IMR-90 (cell line): ENCODE results near the gene C10orf90. TPM values are rescaled to one million over a fixed set of nuclear protein-coding genes. Genes with fewer than 3 reads are reported as not detected.

Experiments
- ATAC-seq: fragments of 200-7000 bp; cut with Tn5 transposase; 2 replicates; pipeline ENCODE4 v1.9.1; 2020; ENCODE audit warnings: low read depth, mild to moderate bottlenecking, moderate library complexity
- BruUV-seq: library from RNA; stranded (reverse); fragments of 400-500 nt; replicated peaks from 2 replicates; lab custom pipeline; 2021; lab: Mats Ljungman, UMichigan
- CTCF ChIA-PET: fragments of 300-600 bp; formaldehyde crosslinking; extraction: SDS; loops from one replicate; lab custom pipeline; 2021; ENCODE audit warnings: antibody characterized with exemption; lab: Yijun Ruan, JAX
- POLR2A ChIA-PET: fragments of 300-600 bp; sonication (Branson Sonifier 250); formaldehyde crosslinking; loops from one replicate; lab custom pipeline; 2022; ENCODE audit warnings: antibody characterized with exemption; ENCODE audit not compliant: unreplicated experiment; lab: Charles Lee
- DNase-seq: peaks from one replicate; pipeline ENCODE4 v3.0.0; 2013
- H2AFZ ChIP-seq: replicated peaks from 2 replicates; pipeline ENCODE3; 2013; ENCODE audit warnings: low read length, mild to moderate bottlenecking; ENCODE audit not compliant: poor library complexity
- H2AK5ac ChIP-seq: 2 replicates; pipeline ENCODE4 v1.6.1; 2013; ENCODE audit warnings: low read depth, low read length, inconsistent platforms
- H2AK9ac ChIP-seq: replicated peaks from 2 replicates; pipeline ENCODE3; 2013; ENCODE audit warnings: mild to moderate bottlenecking, low read depth, low read length, moderate library complexity; ENCODE audit not compliant: poor library complexity
- H2BK120ac ChIP-seq: 2 replicates; pipeline ENCODE4 v1.6.1; 2013; ENCODE audit warnings: low read depth, low read length, inconsistent platforms
- H2BK15ac ChIP-seq: 3 replicates; pipeline ENCODE4 v1.6.1; 2013; ENCODE audit warnings: low read depth, low read length, inconsistent platforms
- H2BK20ac ChIP-seq: 2 replicates; pipeline ENCODE4 v1.6.1; 2013; ENCODE audit warnings: low read depth, mild to moderate bottlenecking, inconsistent platforms, low read length, moderate library complexity
- H2BK5ac ChIP-seq: 2 replicates; pipeline ENCODE4 v1.6.1; 2013; ENCODE audit warnings: mild to moderate bottlenecking, low read depth, low read length, inconsistent platforms; ENCODE audit not compliant: poor library complexity, severe bottlenecking
- H3K14ac ChIP-seq: replicated peaks from 2 replicates; pipeline ENCODE4 v1.6.1; 2013; ENCODE audit warnings: low read depth, low read length, inconsistent platforms
- H3K18ac ChIP-seq: 2 replicates; pipeline ENCODE4 v1.6.1; 2013; ENCODE audit warnings: low read depth, low read length, control low read depth
- H3K23ac ChIP-seq: 2 replicates; pipeline ENCODE4 v1.6.1; 2013; ENCODE audit warnings: low read depth, low read length, inconsistent platforms
- H3K27ac ChIP-seq: 2 replicates; pipeline ENCODE4 v1.5.1; 2013; ENCODE audit warnings: mild to moderate bottlenecking, control low read depth, low read length; ENCODE audit not compliant: insufficient read depth
- H3K27me3 ChIP-seq: 2 replicates; pipeline ENCODE4 v1.6.1; 2013; ENCODE audit warnings: low read length; ENCODE audit not compliant: control insufficient read depth, insufficient read depth
- H3K36me3 ChIP-seq: 2 replicates; pipeline ENCODE4 v1.6.1; 2013; ENCODE audit warnings: low read length, mixed read lengths; ENCODE audit not compliant: control insufficient read depth, insufficient read depth
- H3K4ac ChIP-seq: 2 replicates; pipeline ENCODE4 v1.6.1; 2013; ENCODE audit warnings: low read depth, low read length, inconsistent platforms
- H3K4me1 ChIP-seq: 2 replicates; pipeline ENCODE4 v1.6.1; 2013; ENCODE audit warnings: low read length, mixed read lengths; ENCODE audit not compliant: control insufficient read depth, insufficient read depth
- H3K4me2 ChIP-seq: 2 replicates; pipeline ENCODE4 v1.6.1; 2013; ENCODE audit warnings: low read depth, mild to moderate bottlenecking, control low read depth, low read length, moderate library complexity
- H3K4me3 ChIP-seq: 2 replicates; pipeline ENCODE4 v1.5.1; 2013; ENCODE audit warnings: low read depth, mild to moderate bottlenecking, control low read depth, low read length, moderate library complexity; ENCODE audit not compliant: insufficient read depth
- H3K56ac ChIP-seq: 2 replicates; pipeline ENCODE4 v1.6.1; 2013; ENCODE audit warnings: low read length, inconsistent platforms; ENCODE audit not compliant: insufficient read depth; ENCODE audit errors: extremely low read depth
- H3K79me1 ChIP-seq, 2 experiments: 2 replicates each; pipeline ENCODE4 v1.6.1; 2013; ENCODE audit warnings: low read length in 2 of 2, inconsistent platforms in 1 of 2, low read depth in 1 of 2
- H3K9ac ChIP-seq: 2 replicates; pipeline ENCODE4 v1.6.1; 2013; ENCODE audit warnings: low read depth, low read length, control low read depth
- H3K9me1 ChIP-seq: 2 replicates; pipeline ENCODE4 v1.6.1; 2013; ENCODE audit warnings: low read length, inconsistent platforms; ENCODE audit not compliant: insufficient read depth
- H3K9me3 ChIP-seq: 2 replicates; pipeline ENCODE4 v1.6.1; 2013; ENCODE audit warnings: low read length; ENCODE audit not compliant: control insufficient read depth, insufficient read depth
- H4K20me1 ChIP-seq: 2 replicates; pipeline ENCODE4 v1.6.1; 2013; ENCODE audit warnings: low read length, inconsistent platforms; ENCODE audit not compliant: insufficient read depth
- H4K5ac ChIP-seq: 2 replicates; pipeline ENCODE4 v1.6.1; 2013; ENCODE audit warnings: mild to moderate bottlenecking, low read depth, low read length, control low read depth
- H4K8ac ChIP-seq, 2 experiments: 2 replicates each; pipeline ENCODE4 v1.6.1; 2013; ENCODE audit warnings: low read depth in 2 of 2, low read length in 2 of 2, control low read depth in 1 of 2, inconsistent platforms in 1 of 2
- H4K91ac ChIP-seq: 2 replicates; pipeline ENCODE4 v1.6.1; 2013; ENCODE audit warnings: low read depth, low read length, inconsistent platforms; ENCODE audit not compliant: insufficient read depth
- BHLHE40 ChIP-seq: fragments of 150-350 bp; IDR thresholded peaks from 2 replicates; pipeline ENCODE4 v1.6.1; 2016; ENCODE audit warnings: mild to moderate bottlenecking, low read depth, low read length
- CHD1 ChIP-seq: IDR thresholded peaks from 2 replicates; pipeline ENCODE4 v1.6.1; 2012; ENCODE audit warnings: low read depth, low read length, improper control_type of control experiment
- CTCF ChIP-seq: conservative IDR thresholded peaks from 2 replicates; pipeline ENCODE4 v1.5.1; 2012; ENCODE audit warnings: mild to moderate bottlenecking, low read depth, low read length, improper control_type of control experiment
- FOS ChIP-seq: fragments of 150-350 bp; IDR thresholded peaks from 2 replicates; pipeline ENCODE4 v1.6.1; 2016; ENCODE audit warnings: low read depth, low read length
- MAZ ChIP-seq: IDR thresholded peaks from 2 replicates; pipeline ENCODE4 v1.6.1; 2012; ENCODE audit warnings: low read depth, mild to moderate bottlenecking, low read length, improper control_type of control experiment, moderate library complexity, borderline replicate concordance
- NFE2L2 ChIP-seq: fragments of 150-350 bp; IDR thresholded peaks from 2 replicates; pipeline ENCODE4 v1.6.1; 2016; ENCODE audit warnings: low read depth, mild to moderate bottlenecking, low read length
- POLR2A ChIP-seq: IDR thresholded peaks from 2 replicates; pipeline ENCODE4 v1.6.1; 2012; ENCODE audit warnings: mild to moderate bottlenecking, low read depth, low read length
- RAD21 ChIP-seq: IDR thresholded peaks from 2 replicates; pipeline ENCODE4 v1.6.1; 2012; ENCODE audit warnings: low read length, improper control_type of control experiment
- RCOR1 ChIP-seq: IDR thresholded peaks from 2 replicates; pipeline ENCODE4 v1.6.1; 2012; ENCODE audit warnings: mild to moderate bottlenecking, low read length, improper control_type of control experiment; ENCODE audit not compliant: insufficient replicate concordance
- RFX5 ChIP-seq: IDR thresholded peaks from 2 replicates; pipeline ENCODE4 v1.8.0; 2012; ENCODE audit warnings: low read depth, mild to moderate bottlenecking, low read length, moderate library complexity
- SMC3 ChIP-seq: fragments of 150-350 bp; IDR thresholded peaks from 2 replicates; pipeline ENCODE4 v1.6.1; 2016; ENCODE audit warnings: low read depth, mild to moderate bottlenecking, antibody characterized with exemption, low read length, moderate library complexity
- WGBS, 2 experiments: methylation state at CpG; one replicate each; pipeline versions ENCODE4 v1.1.5 to v1.1.7; 2013; ENCODE audit warnings: missing lambda C conversion rate in 2 of 2; ENCODE audit not compliant: insufficient read length in 1 of 2; ENCODE audit errors: extremely low coverage in 2 of 2; 5-methylcytosine and 5-hydroxymethylcytosine counted together
- dilution Hi-C: fragments of 300-500 bp; cut with HindIII; formaldehyde crosslinking; loops from one replicate; pipeline ENCODE4 v1.14.3; 2018; ENCODE audit warnings: low sequenced_read_pairs; ENCODE audit not compliant: unreplicated experiment
- in situ Hi-C: fragments of 300-500 bp; cut with MboI; formaldehyde crosslinking; loops from 3 replicates; pipeline ENCODE4 v1.14.3; 2019; ENCODE audit warnings: low sequenced_read_pairs, inconsistent platforms, mixed read lengths
- intact Hi-C: fragments of 100-400 bp; cut with micrococcal nuclease; formaldehyde crosslinking; loops from 2 replicates; pipeline ENCODE4 v1.10.0; 2022
- polyA plus RNA-seq, 3 experiments: library from polyadenylated mRNA; depleted of rRNA; stranded (reverse); fragments of >200 nt; gene quantifications; 2 replicates each; pipeline ENCODE4 v1.2.3, GENCODE V29; 2012; ENCODE audit warnings: low replicate concordance in 1 of 3
- total RNA-seq: library from RNA; depleted of rRNA; stranded (reverse); fragments of >200 nt; gene quantifications from 2 replicates; pipeline ENCODE4 v1.2.3, GENCODE V29; 2012

Gene C10orf90
- total and polyA plus RNA-seq, 2 of the 4 experiments (the other 2 are of a cell fraction): 0.05 to 0.18 TPM

DNA sequence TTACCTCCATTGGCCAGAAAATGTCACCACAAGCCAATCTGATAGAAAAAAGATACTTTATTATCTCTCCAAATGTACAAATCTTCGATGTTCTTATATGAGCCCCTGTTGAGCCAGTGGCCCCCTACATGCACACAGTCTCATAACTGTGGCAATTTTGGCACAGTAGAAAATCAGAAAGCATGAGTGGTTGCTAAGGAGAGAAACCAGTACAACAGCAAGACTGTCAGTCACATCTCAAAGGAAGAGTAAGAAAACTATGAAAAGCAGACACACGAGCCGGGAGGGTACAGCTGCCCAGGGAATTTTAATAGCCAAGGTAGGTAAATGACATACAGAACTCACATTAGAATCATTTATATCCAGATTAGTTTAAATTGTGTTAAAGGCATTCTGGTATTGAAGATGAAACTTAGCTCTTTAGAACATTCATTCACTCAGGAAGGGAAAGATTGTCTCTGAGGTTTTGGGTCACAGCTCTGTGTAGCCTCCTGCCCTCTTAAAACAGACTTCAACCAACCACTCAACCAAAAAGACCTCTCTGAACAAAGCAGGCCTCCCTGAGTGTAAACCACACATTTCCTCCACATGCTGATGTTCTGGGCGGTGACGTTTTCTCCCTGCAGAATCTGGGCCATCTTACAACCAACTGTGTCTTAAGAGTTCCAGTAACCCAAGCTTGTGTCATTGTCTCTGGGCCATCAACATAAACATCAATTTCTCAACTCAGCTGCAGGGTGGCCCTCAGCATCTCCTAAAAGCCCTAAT is 201.4 kb downstream of the C10orf90 start:
- H3K4me1 ChIP-seq: no peaks in the 10 kb centered on the region
- no peak overlapping the region for H3K14ac ChIP-seq
- H2AFZ ChIP-seq: no peak overlapping the region
- no peak overlapping the region for H2AK9ac ChIP-seq
- POLR2A ChIA-PET: no interaction called here
- no peak overlapping the region for H2BK5ac ChIP-seq
- WGBS, 2 experiments: 79% methylated on average over 2 of the region's 5 CpGs; no CpG with 5 or more reads in 1 of the 2 experiments
- no peak overlapping the region for H3K56ac ChIP-seq
- peaks cover 17% of the 10 kb centered on the region for H3K27me3 ChIP-seq
- BruUV-seq: no TSS peak
- dilution Hi-C loops (no loop called here), in situ Hi-C loops (no loop called here), intact Hi-C loops (no loop called here)
- no peak overlapping the region for H3K4ac ChIP-seq
- H3K18ac ChIP-seq: no peak overlapping the region
- no peak overlapping the region for H4K5ac ChIP-seq
- H3K27ac ChIP-seq: no peak overlapping the region
- no peaks in the 10 kb centered on the region for H3K79me1 ChIP-seq
- H2BK20ac ChIP-seq: no peak overlapping the region
- CTCF ChIA-PET: no interaction called here
- H2AK5ac ChIP-seq: no peak overlapping the region
- H3K9me3 ChIP-seq: no peaks in the 10 kb centered on the region
- H3K9me1 ChIP-seq: peaks cover 3% of the 10 kb centered on the region; the same call in 1 of the 2 replicates
- no peak overlapping the region for H2BK15ac ChIP-seq
- H3K4me2 ChIP-seq: no peak overlapping the region
- no peak overlapping the region for H3K9ac ChIP-seq
- H4K20me1 ChIP-seq: no peaks in the 10 kb centered on the region
- H3K4me3 ChIP-seq: no peak overlapping the region
- H4K91ac ChIP-seq: no peak overlapping the region
- H3K36me3 ChIP-seq: no peaks in the 10 kb centered on the region
- ATAC-seq (no peak), DNase-seq (no peak)
- no peak overlapping the region for H2BK120ac ChIP-seq
- TF ChIP-seq SMC3 (no peak), BHLHE40 (no peak), RCOR1 (no peak), RFX5 (no peak), CHD1 (no peak), FOS (no peak), MAZ (no peak), CTCF (no peak), RAD21 (no peak), NFE2L2 (no peak), POLR2A (no peak)
- H3K23ac ChIP-seq: no peak overlapping the region
- no peak overlapping the region for H4K8ac ChIP-seq
